ENCODE measurements around the gene PFKFB1. TPM values are rescaled to one million over a fixed set of nuclear protein-coding genes. Genes with fewer than 3 reads are reported as not detected.

The PFKFB1 gene
- total RNA-seq, 1 experiment from 2014 or later: 0.36 TPM

- intact Hi-C loops (cut with micrococcal nuclease; ENCODE audit: unreplicated experiment): no loop called here
- no peak for ATAC-seq
Observed at GRCh38 chrX:55006827-55007621, 13.0 kb upstream of the PFKFB1 start.

DNA sequence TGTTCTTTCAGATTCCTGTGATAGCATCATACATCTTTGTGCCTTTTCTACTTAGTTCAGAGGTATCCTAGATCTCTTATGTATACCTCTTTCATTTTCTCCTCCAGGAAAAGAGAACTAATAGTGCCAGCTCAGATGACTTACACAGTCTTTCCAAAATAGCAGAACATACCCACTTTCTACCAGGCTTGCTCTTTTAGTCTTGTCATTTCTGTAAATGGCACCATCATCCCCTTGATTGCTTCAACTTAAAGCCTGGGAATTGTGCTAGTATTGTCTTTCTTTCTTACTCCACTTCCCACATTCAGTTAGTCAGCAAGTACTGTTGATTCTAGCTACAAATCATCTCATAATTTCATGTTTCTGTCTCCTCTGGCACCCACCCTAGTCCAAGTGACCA lies 11.3 kb upstream of the PFKFB1 start:
- ATAC-seq (no peak), DNase-seq (ENCODE audit: low read depth, low spot score) (no peak)
- intact Hi-C loops (cut with micrococcal nuclease; ENCODE audit: unreplicated experiment): no loop called here
- H3K27me3 ChIP-seq (ENCODE audit: control insufficient read depth, insufficient read depth, low read length): no peaks in the 10 kb centered on the region
- peaks cover 5% of the 10 kb centered on the region; the same call in 1 of the 2 replicates for H3K4me1 ChIP-seq (ENCODE audit: control insufficient read depth, insufficient read depth, low read length)
- no peaks in the 10 kb centered on the region; the same call in none of the 2 replicates for H3K36me3 ChIP-seq (ENCODE audit: control insufficient read depth, insufficient read depth, low read length)
- in situ Hi-C loops (cut with HindIII; ENCODE audit: low pct_unique_long_range_greater_than_20kb, low sequenced_read_pairs): no loop called here
- no peak overlapping the region for H3K4me3 ChIP-seq (ENCODE audit: low read depth in 2 of 2, low read length in 2 of 2)
- no peak overlapping the region for H3K27ac ChIP-seq (ENCODE audit: low read length)
- no peaks in the 10 kb centered on the region for H3K9me3 ChIP-seq (ENCODE audit: control insufficient read depth, insufficient read depth, low read depth, low read length)
- CTCF ChIA-PET: no interaction called here
- POLR2A ChIA-PET: no interaction called here
- no TSS peak for BruUV-seq (replicated peaks)
- TF ChIP-seq, protein P1, sequence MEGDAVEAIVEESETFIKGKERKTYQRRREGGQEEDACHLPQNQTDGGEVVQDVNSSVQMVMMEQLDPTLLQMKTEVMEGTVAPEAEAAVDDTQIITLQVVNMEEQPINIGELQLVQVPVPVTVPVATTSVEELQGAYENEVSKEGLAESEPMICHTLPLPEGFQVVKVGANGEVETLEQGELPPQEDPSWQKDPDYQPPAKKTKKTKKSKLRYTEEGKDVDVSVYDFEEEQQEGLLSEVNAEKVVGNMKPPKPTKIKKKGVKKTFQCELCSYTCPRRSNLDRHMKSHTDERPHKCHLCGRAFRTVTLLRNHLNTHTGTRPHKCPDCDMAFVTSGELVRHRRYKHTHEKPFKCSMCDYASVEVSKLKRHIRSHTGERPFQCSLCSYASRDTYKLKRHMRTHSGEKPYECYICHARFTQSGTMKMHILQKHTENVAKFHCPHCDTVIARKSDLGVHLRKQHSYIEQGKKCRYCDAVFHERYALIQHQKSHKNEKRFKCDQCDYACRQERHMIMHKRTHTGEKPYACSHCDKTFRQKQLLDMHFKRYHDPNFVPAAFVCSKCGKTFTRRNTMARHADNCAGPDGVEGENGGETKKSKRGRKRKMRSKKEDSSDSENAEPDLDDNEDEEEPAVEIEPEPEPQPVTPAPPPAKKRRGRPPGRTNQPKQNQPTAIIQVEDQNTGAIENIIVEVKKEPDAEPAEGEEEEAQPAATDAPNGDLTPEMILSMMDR (IDR thresholded peaks at IDR 0.05): no peak
- TF ChIP-seq, protein P2, sequence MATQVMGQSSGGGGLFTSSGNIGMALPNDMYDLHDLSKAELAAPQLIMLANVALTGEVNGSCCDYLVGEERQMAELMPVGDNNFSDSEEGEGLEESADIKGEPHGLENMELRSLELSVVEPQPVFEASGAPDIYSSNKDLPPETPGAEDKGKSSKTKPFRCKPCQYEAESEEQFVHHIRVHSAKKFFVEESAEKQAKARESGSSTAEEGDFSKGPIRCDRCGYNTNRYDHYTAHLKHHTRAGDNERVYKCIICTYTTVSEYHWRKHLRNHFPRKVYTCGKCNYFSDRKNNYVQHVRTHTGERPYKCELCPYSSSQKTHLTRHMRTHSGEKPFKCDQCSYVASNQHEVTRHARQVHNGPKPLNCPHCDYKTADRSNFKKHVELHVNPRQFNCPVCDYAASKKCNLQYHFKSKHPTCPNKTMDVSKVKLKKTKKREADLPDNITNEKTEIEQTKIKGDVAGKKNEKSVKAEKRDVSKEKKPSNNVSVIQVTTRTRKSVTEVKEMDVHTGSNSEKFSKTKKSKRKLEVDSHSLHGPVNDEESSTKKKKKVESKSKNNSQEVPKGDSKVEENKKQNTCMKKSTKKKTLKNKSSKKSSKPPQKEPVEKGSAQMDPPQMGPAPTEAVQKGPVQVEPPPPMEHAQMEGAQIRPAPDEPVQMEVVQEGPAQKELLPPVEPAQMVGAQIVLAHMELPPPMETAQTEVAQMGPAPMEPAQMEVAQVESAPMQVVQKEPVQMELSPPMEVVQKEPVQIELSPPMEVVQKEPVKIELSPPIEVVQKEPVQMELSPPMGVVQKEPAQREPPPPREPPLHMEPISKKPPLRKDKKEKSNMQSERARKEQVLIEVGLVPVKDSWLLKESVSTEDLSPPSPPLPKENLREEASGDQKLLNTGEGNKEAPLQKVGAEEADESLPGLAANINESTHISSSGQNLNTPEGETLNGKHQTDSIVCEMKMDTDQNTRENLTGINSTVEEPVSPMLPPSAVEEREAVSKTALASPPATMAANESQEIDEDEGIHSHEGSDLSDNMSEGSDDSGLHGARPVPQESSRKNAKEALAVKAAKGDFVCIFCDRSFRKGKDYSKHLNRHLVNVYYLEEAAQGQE (IDR thresholded peaks at IDR 0.05; ENCODE audit: insufficient read depth in 1 of 2, low read depth in 2 of 2, low read length in 1 of 2): no peak
- TF ChIP-seq SIN3A (IDR thresholded peaks at IDR 0.05; ENCODE audit: borderline replicate concordance, insufficient read depth, low read depth, low read length): no peak
- no peak for TF ChIP-seq POLR2AphosphoS5 (IDR thresholded peaks at IDR 0.05; ENCODE audit: low read depth, low read length)
- TF ChIP-seq TCF7L2 (IDR thresholded peaks at IDR 0.05; ENCODE audit: low read depth, low read length): no peak

More at GRCh38 chrX:55006827-55007621, 13.0 kb upstream of the PFKFB1 start:
- no peak for TF ChIP-seq TCF7L2 (IDR thresholded peaks at IDR 0.05; ENCODE audit: low read depth, low read length)
- TF ChIP-seq, protein P1 (IDR thresholded peaks at IDR 0.05): no peak
- Histone ChIP-seq H3K4me1 (ENCODE audit: control insufficient read depth, insufficient read depth, low read length) (no peaks in the 10 kb centered on the region), H3K27me3 (ENCODE audit: control insufficient read depth, insufficient read depth, low read length) (no peaks in the 10 kb centered on the region), H3K27ac (ENCODE audit: low read length) (no peak overlapping the region), H3K9me3 (ENCODE audit: control insufficient read depth, insufficient read depth, low read depth, low read length) (no peaks in the 10 kb centered on the region), H3K36me3 (ENCODE audit: control insufficient read depth, insufficient read depth, low read length) (no peaks in the 10 kb centered on the region; the same call in none of the 2 replicates), H3K4me3 (ENCODE audit: low read depth in 2 of 2, low read length in 2 of 2) (no peak overlapping the region)
- no peak for DNase-seq (ENCODE audit: low read depth, low spot score)
- ChIA-PET POLR2A (no interaction called here), CTCF (no interaction called here)
- no TSS peak for BruUV-seq (replicated peaks)
- in situ Hi-C loops (cut with HindIII; ENCODE audit: low pct_unique_long_range_greater_than_20kb, low sequenced_read_pairs): no loop called here

Data from Panc1 (cell line).